GM21717 (cell line): Measurements from ENCODE around the gene EHMT1.

Source experiments
- ATAC-seq: cut with Tn5 transposase; IDR thresholded peaks from one replicate; pipeline ENCODE4 v1.9.1; 2021; ENCODE audit warnings: mild to moderate bottlenecking, moderate library complexity; ENCODE audit not compliant: unreplicated experiment

The EHMT1 gene

GRCh38 chr9:137690930-137691645 is 72.3 kb downstream of the EHMT1 start:
- no peak for ATAC-seq

GRCh38 chr9:137691646-137692351 is 73.0 kb downstream of the EHMT1 start:
- ATAC-seq: no peak

- no peak for ATAC-seq
These were observed 75.6 kb downstream of the EHMT1 start for GRCh38 chr9:137694236-137694959.

- no peak for ATAC-seq
These were observed 76.4 kb downstream of the EHMT1 start for GRCh38 chr9:137694962-137695875.

GRCh38 chr9:137696136-137696925 is 77.5 kb downstream of the EHMT1 start:
- ATAC-seq: no peak

GRCh38 chr9:137697193-137697592 is 78.4 kb downstream of the EHMT1 start:
- ATAC-seq: no peak

GRCh38 chr9:137697832-137698231 is 79.0 kb downstream of the EHMT1 start:
- ATAC-seq: no peak

GRCh38 chr9:137700911-137701310 is 82.1 kb downstream of the EHMT1 start:
- ATAC-seq: no peak

GRCh38 chr9:137702615-137703379 is 84.0 kb downstream of the EHMT1 start:
- ATAC-seq: no peak

GRCh38 chr9:137703842-137704508 is 85.2 kb downstream of the EHMT1 start:
- no peak for ATAC-seq

- ATAC-seq: no peak
These were observed 86.6 kb downstream of the EHMT1 start for GRCh38 chr9:137705443-137705863.

GRCh38 chr9:137705906-137706305 is 87.1 kb downstream of the EHMT1 start:
- ATAC-seq: no peak

GRCh38 chr9:137707361-137707760 is 88.6 kb downstream of the EHMT1 start:
- no peak for ATAC-seq

- ATAC-seq: no peak
These were observed 89.9 kb downstream of the EHMT1 start for GRCh38 chr9:137708590-137709284.

GRCh38 chr9:137709411-137710101 is 90.8 kb downstream of the EHMT1 start:
- ATAC-seq: no peak

GRCh38 chr9:137710704-137711103 is 91.9 kb downstream of the EHMT1 start:
- ATAC-seq: no peak

GRCh38 chr9:137711678-137712105 is 92.9 kb downstream of the EHMT1 start:
- ATAC-seq: no peak
